Activated T-helper 2 cell treated with anti-CD3 and anti-CD28 coated beads, Interferon-gamma antibody, Interleukin-2, Interleukin-4, amounts not matched to agents 10 μg/mL and 5 μg/mL and 100 μg/mL, durations not matched to agents 14 hours and 24 hours and 36 hours (primary cell): ENCODE results near the gene CTNNA2. TPM values are rescaled to one million over a fixed set of nuclear protein-coding genes. Genes with fewer than 3 reads are reported as not detected.

ENCODE experiments used
- DNase-seq: peaks from one replicate; pipeline ENCODE4 v3.0.0; 2021; ENCODE audit warnings: low spot score
- H3K27ac Mint-ChIP-seq: one replicate; pipeline ENCODE4 v1.8.0; 2021; ENCODE audit warnings: mixed read lengths
- H3K27me3 Mint-ChIP-seq: one replicate; pipeline ENCODE4 v1.8.0; 2021; ENCODE audit warnings: low read depth, mixed read lengths
- H3K36me3 Mint-ChIP-seq: one replicate; pipeline ENCODE4 v1.8.0; 2021; ENCODE audit warnings: low read depth, mixed read lengths
- H3K4me1 Mint-ChIP-seq: one replicate; pipeline ENCODE4 v1.8.0; 2021; ENCODE audit warnings: low read depth, mixed read lengths
- H3K4me3 Mint-ChIP-seq: one replicate; pipeline ENCODE4 v1.8.0; 2021; ENCODE audit warnings: low read depth, mild to moderate bottlenecking, moderate library complexity, mixed read lengths
- H3K9me3 Mint-ChIP-seq: one replicate; pipeline ENCODE4 v1.8.0; 2021; ENCODE audit warnings: mixed read lengths
- intact Hi-C: fragments of 100-400 bp; cut with micrococcal nuclease; formaldehyde crosslinking; loops from one replicate; pipeline ENCODE4 v1.15.1; 2023
- total RNA-seq: library from RNA; stranded (reverse); gene quantifications from 2 replicates; pipeline ENCODE4 v1.2.3, GENCODE V29; 2022

The CTNNA2 gene
- total RNA-seq, 1 donor from 2014 or later: not detected

- no peak for DNase-seq
- no peaks in the 10 kb centered on the region for H3K36me3 Mint-ChIP-seq
- no peaks in the 10 kb centered on the region for H3K27me3 Mint-ChIP-seq
Observed at GRCh38 chr2:80061881-80062280, 549.0 kb downstream of the CTNNA2 start.

DNA sequence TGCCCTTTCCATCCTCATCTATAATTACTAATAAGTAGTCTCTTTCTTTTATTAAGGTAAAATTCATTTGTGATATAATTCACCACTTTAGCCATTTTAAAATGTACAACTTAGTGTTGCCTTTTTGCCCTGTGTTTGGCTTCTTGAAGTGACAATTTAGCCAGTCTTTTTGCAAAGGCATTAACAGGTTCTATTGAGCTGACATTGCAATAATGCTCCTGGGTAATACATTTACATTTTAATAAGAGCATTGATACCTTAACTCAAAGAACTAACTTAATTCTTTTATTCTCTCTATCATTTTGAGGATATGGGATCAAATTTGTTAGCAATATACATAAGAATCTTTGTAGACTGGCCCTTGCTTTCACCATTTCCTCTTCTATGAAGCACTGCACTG lies 549.4 kb downstream of the CTNNA2 start:
- no peaks in the 10 kb centered on the region for H3K4me1 Mint-ChIP-seq
- H3K27me3 Mint-ChIP-seq: no peaks in the 10 kb centered on the region
- DNase-seq: no peak
- H3K36me3 Mint-ChIP-seq: no peaks in the 10 kb centered on the region
- intact Hi-C loops: no loop called here
- no peaks in the 10 kb centered on the region for H3K9me3 Mint-ChIP-seq
- H3K27ac Mint-ChIP-seq: no peak overlapping the region
- no peak overlapping the region for H3K4me3 Mint-ChIP-seq

More at GRCh38 chr2:80061881-80062280, 549.0 kb downstream of the CTNNA2 start:
- intact Hi-C loops: no loop called here
- Mint-ChIP-seq H3K9me3 (no peaks in the 10 kb centered on the region), H3K27ac (no peak overlapping the region), H3K4me1 (no peaks in the 10 kb centered on the region), H3K4me3 (no peak overlapping the region)

- H3K4me1 Mint-ChIP-seq: no peaks in the 10 kb centered on the region
- H3K27ac Mint-ChIP-seq: no peak overlapping the region
- no peaks in the 10 kb centered on the region for H3K9me3 Mint-ChIP-seq
- DNase-seq: no peak
- intact Hi-C loops: no loop called here
- H3K27me3 Mint-ChIP-seq: no peaks in the 10 kb centered on the region
- no peaks in the 10 kb centered on the region for H3K36me3 Mint-ChIP-seq
- no peak overlapping the region for H3K4me3 Mint-ChIP-seq
Observed at GRCh38 chr2:80068038-80068731, 555.3 kb downstream of the CTNNA2 start.

DNA sequence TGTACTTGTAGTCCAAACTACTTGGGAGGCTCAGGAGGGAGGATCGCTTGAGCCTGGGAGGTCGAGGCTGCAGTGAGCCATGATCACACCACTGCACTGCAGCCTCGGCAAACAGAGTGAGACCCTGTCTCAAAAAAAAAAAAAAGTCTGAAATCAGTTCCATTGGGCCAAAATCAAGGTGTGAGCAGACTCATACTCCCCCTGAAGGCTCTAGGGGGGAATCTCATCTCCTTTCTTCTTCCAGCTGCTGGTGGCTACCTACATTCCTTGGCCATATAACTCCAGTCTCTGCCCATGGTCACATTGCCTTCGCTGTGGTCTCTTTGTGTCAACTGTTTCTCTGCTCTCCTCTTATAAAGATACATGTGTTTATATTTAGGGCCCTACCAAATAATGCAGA lies 557.7 kb downstream of the CTNNA2 start:
- H3K4me3 Mint-ChIP-seq: no peak overlapping the region
- DNase-seq: no peak
- H3K36me3 Mint-ChIP-seq: no peaks in the 10 kb centered on the region
- no peak overlapping the region for H3K27ac Mint-ChIP-seq
- H3K27me3 Mint-ChIP-seq: no peaks in the 10 kb centered on the region
- no peaks in the 10 kb centered on the region for H3K4me1 Mint-ChIP-seq
- H3K9me3 Mint-ChIP-seq: no peaks in the 10 kb centered on the region
- intact Hi-C loops: no loop called here

GRCh38 chr2:80071941-80072340 lies 559.1 kb downstream of the CTNNA2 start:
- H3K4me1 Mint-ChIP-seq: no peaks in the 10 kb centered on the region
- intact Hi-C loops: no loop called here

GRCh38 chr2:80073134-80073561 lies 560.3 kb downstream of the CTNNA2 start:
- Mint-ChIP-seq H3K9me3 (no peaks in the 10 kb centered on the region), H3K4me3 (no peak overlapping the region), H3K4me1 (no peaks in the 10 kb centered on the region), H3K27ac (no peak overlapping the region), H3K36me3 (no peaks in the 10 kb centered on the region), H3K27me3 (no peaks in the 10 kb centered on the region)
- DNase-seq: no peak
- intact Hi-C loops: no loop called here

More at GRCh38 chr2:80071941-80072340, 559.1 kb downstream of the CTNNA2 start:
- Mint-ChIP-seq H3K9me3 (no peaks in the 10 kb centered on the region), H3K4me3 (no peak overlapping the region), H3K36me3 (no peaks in the 10 kb centered on the region), H3K27ac (no peak overlapping the region), H3K27me3 (no peaks in the 10 kb centered on the region)
- DNase-seq: no peak

- H3K9me3 Mint-ChIP-seq: no peaks in the 10 kb centered on the region
- H3K27ac Mint-ChIP-seq: no peak overlapping the region
- H3K4me1 Mint-ChIP-seq: no peaks in the 10 kb centered on the region
- H3K36me3 Mint-ChIP-seq: no peaks in the 10 kb centered on the region
- DNase-seq: no peak
- H3K4me3 Mint-ChIP-seq: no peak overlapping the region
- intact Hi-C loops: no loop called here
- H3K27me3 Mint-ChIP-seq: no peaks in the 10 kb centered on the region
Observed at GRCh38 chr2:80074321-80075070, 561.6 kb downstream of the CTNNA2 start.

DNA sequence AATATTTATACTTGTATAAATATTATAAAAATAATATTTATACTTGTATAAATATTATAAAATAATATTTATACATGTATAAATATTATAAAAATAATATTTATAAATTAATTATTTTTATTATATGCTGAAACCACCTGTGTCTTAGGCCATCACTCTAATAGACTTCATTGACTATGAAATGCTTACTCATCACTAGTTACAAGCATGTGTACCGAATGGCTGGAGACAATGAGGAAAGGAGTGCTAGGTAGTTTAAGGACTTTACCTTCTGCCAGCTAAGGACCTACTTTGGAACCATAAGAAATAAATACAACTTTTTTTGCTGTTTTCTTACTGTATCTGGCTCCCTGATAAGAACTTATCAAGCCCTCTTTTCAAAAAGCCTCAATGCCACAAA lies 562.9 kb downstream of the CTNNA2 start:
- Mint-ChIP-seq H3K9me3 (no peaks in the 10 kb centered on the region), H3K36me3 (no peaks in the 10 kb centered on the region), H3K27me3 (no peaks in the 10 kb centered on the region), H3K27ac (no peak overlapping the region), H3K4me1 (no peaks in the 10 kb centered on the region), H3K4me3 (no peak overlapping the region)
- DNase-seq: no peak
- intact Hi-C loops: no loop called here

DNA sequence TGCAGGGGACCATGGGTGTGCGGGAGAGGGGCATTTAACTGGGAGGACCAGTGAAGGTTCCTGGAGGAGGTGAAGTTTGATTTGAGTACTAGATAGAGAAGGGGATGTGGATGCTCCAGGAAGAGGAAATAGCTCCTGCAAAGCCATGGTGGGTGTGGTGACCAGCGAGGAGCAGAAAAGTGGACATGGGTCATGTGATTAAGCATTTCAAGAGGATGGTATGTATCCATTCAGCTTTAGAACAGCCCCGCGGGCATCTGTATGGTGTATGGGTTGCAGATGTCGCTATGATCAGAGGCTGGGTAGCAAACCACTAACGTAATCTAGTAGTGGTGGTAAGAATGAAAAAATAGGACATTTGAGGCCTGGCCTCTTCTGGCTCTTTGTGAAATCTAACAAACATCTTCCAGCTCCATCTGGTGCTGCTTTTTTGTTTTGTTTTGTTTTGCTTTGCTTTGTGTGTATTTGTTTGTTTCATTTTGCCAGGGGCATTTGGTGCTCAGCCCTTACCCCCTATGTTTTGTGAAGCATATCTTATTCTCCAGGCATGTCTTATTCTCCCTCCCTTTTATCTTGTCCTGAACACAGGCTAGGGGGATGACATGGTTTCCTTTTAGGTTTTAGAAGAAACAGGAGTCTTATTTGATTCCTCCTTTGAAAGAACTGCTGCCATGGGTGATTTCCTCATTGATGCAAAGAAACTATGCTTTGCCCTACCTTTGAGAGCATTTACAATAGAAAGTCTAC lies 565.6 kb downstream of the CTNNA2 start:
- no peaks in the 10 kb centered on the region for H3K27me3 Mint-ChIP-seq
- no peak overlapping the region for H3K4me3 Mint-ChIP-seq
- DNase-seq: no peak
- no peaks in the 10 kb centered on the region for H3K36me3 Mint-ChIP-seq
- intact Hi-C loops: no loop called here
- no peaks in the 10 kb centered on the region for H3K4me1 Mint-ChIP-seq
- no peaks in the 10 kb centered on the region for H3K9me3 Mint-ChIP-seq
- H3K27ac Mint-ChIP-seq: no peak overlapping the region

DNA sequence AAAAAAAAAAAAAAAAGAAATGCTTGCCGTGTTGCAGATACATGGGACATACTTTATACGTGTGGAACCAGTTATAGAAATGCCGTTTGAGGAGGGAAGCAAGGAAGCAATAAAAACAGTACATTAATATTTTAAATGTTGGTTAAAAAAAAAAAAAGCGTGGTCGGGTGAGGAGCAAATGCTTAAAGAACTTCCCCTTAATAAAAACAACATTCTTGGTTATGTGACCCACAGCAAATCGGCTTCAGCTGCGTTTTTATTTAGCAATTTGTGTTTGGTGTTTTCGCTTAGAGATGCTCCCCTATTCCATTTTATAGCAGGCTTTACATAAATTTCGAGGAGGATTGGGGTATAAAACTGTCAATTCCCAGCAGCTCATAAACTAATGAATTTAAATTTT lies 568.1 kb downstream of the CTNNA2 start:
- H3K9me3 Mint-ChIP-seq: no peaks in the 10 kb centered on the region
- DNase-seq: no peak
- H3K4me1 Mint-ChIP-seq: no peaks in the 10 kb centered on the region
- H3K36me3 Mint-ChIP-seq: no peaks in the 10 kb centered on the region
- H3K4me3 Mint-ChIP-seq: no peak overlapping the region
- intact Hi-C loops: no loop called here
- no peaks in the 10 kb centered on the region for H3K27me3 Mint-ChIP-seq
- no peak overlapping the region for H3K27ac Mint-ChIP-seq

GRCh38 chr2:80086831-80087230 lies 574.0 kb downstream of the CTNNA2 start:
- Mint-ChIP-seq H3K27ac (no peak overlapping the region), H3K27me3 (no peaks in the 10 kb centered on the region), H3K4me3 (no peak overlapping the region), H3K36me3 (no peaks in the 10 kb centered on the region), H3K9me3 (no peaks in the 10 kb centered on the region), H3K4me1 (no peaks in the 10 kb centered on the region)
- no peak for DNase-seq
- intact Hi-C loops: no loop called here

DNA sequence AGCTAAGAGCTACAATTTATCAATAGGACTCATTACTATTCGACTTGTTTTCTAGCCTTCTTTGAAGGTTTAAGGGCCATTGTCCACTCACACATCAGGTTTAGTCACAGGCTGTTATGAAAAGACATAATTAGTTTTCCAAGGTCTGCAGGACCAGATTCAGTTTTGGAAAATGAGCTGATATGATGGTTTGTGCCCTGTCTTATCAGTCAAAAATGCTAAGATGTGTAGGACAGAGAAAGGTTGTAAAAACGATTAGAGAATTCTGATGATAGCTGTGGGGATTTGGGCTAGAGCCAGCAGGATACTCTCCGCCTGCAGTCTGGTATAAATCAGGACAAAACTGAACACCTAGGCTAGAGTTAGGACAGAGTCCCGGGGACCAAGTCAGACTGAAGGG lies 578.4 kb downstream of the CTNNA2 start:
- Mint-ChIP-seq H3K36me3 (no peaks in the 10 kb centered on the region), H3K4me1 (no peaks in the 10 kb centered on the region), H3K27me3 (no peaks in the 10 kb centered on the region), H3K9me3 (no peaks in the 10 kb centered on the region), H3K4me3 (no peak overlapping the region), H3K27ac (no peak overlapping the region)
- DNase-seq: no peak
- intact Hi-C loops: no loop called here

- no peak overlapping the region for H3K27ac Mint-ChIP-seq
- no peaks in the 10 kb centered on the region for H3K36me3 Mint-ChIP-seq
- no peaks in the 10 kb centered on the region for H3K4me1 Mint-ChIP-seq
- intact Hi-C loops: no loop called here
- peaks cover 1% of the 10 kb centered on the region for H3K9me3 Mint-ChIP-seq
- DNase-seq: no peak
- no peaks in the 10 kb centered on the region for H3K27me3 Mint-ChIP-seq
- no peak overlapping the region for H3K4me3 Mint-ChIP-seq
Observed at GRCh38 chr2:80092474-80092873, 579.6 kb downstream of the CTNNA2 start.
